ENCODE measurements around the gene ADGRD2.

GRCh38 chr9:124423591-124423990 lies 26.7 kb upstream of the ADGRD2 start:
- TF ChIP-seq, protein P1, sequence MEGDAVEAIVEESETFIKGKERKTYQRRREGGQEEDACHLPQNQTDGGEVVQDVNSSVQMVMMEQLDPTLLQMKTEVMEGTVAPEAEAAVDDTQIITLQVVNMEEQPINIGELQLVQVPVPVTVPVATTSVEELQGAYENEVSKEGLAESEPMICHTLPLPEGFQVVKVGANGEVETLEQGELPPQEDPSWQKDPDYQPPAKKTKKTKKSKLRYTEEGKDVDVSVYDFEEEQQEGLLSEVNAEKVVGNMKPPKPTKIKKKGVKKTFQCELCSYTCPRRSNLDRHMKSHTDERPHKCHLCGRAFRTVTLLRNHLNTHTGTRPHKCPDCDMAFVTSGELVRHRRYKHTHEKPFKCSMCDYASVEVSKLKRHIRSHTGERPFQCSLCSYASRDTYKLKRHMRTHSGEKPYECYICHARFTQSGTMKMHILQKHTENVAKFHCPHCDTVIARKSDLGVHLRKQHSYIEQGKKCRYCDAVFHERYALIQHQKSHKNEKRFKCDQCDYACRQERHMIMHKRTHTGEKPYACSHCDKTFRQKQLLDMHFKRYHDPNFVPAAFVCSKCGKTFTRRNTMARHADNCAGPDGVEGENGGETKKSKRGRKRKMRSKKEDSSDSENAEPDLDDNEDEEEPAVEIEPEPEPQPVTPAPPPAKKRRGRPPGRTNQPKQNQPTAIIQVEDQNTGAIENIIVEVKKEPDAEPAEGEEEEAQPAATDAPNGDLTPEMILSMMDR (IDR thresholded peaks at IDR 0.05; ENCODE audit: low read depth, low read length, missing input control), result no peak
- no peak for TF ChIP-seq YY1 (IDR thresholded peaks at IDR 0.05)
- TF ChIP-seq MAX (IDR thresholded peaks at IDR 0.05), result no peak
